ENCODE data around the gene CAMSAP3.

GRCh38 chr19:7628589-7629311 lies 33.1 kb downstream of the CAMSAP3 start:
- TF ChIP-seq CBX3 (IDR thresholded peaks at IDR 0.05; ENCODE audit: borderline replicate concordance, low read depth) (no peak), ATF3 (IDR thresholded peaks at IDR 0.05; ENCODE audit: borderline replicate concordance, extremely low read depth, low read depth, low read length) (no peak), CREM (IDR thresholded peaks at IDR 0.05; ENCODE audit: low read depth) (no peak), NKRF (conservative IDR thresholded peaks at IDR 0.05) (no peak), RFX5 (IDR thresholded peaks at IDR 0.05; ENCODE audit: low read depth, low read length) (no peak), ZNF24 (IDR thresholded peaks at IDR 0.05) (no peak)
